Measurements from ENCODE around the gene ALKAL2.
A peak's percentile ranks its signal among the peaks of the same experiment; 100 is the strongest.

Gene ALKAL2

GRCh38 chr2:269356-270030, 18.4 kb downstream of the ALKAL2 start:
- no peak for DNase-seq

GRCh38 chr2:268323-268722, 19.6 kb downstream of the ALKAL2 start:
- DNase-seq = no peak

- DNase-seq = peak; percentile 96
These were observed 23.1 kb downstream of the ALKAL2 start, which contains the start of gene ACP1 for GRCh38 chr2:264493-265468. Gene ACP1, plus strand, starts transcription at chr2:264947. Its CDS starts 18 bp downstream, at chr2:264965.

GRCh38 chr2:263774-264492, 24.0 kb downstream of the ALKAL2 start, which contains the start of gene SH3YL1:
Gene SH3YL1, minus strand, starts transcription at chr2:264032. Its CDS starts 48 bp downstream, at chr2:263984.
- peak; percentile 41 for DNase-seq

GRCh38 chr2:263022-263738, 24.7 kb downstream of the ALKAL2 start:
- no peak for DNase-seq

GRCh38 chr2:262117-262516, 25.8 kb downstream of the ALKAL2 start:
- DNase-seq = no peak

GRCh38 chr2:260507-261161, 27.3 kb downstream of the ALKAL2 start:
- DNase-seq = no peak

- no peak for DNase-seq
These were observed 28.0 kb downstream of the ALKAL2 start for GRCh38 chr2:259789-260331.

GRCh38 chr2:258933-259332, 29.0 kb downstream of the ALKAL2 start:
- no peak for DNase-seq

- DNase-seq = no peak
These were observed 30.0 kb downstream of the ALKAL2 start for GRCh38 chr2:257842-258241.

- no peak for DNase-seq
These were observed 30.5 kb downstream of the ALKAL2 start for GRCh38 chr2:257429-257828.

GRCh38 chr2:256094-256493, 31.8 kb downstream of the ALKAL2 start:
- DNase-seq = no peak

GRCh38 chr2:255195-255594, 32.7 kb downstream of the ALKAL2 start:
- DNase-seq = no peak

- no peak for DNase-seq
These were observed 33.6 kb downstream of the ALKAL2 start for GRCh38 chr2:254241-254640.

- no peak for DNase-seq
These were observed 34.7 kb downstream of the ALKAL2 start for GRCh38 chr2:253202-253638.

GRCh38 chr2:252001-252602, 35.8 kb downstream of the ALKAL2 start:
- no peak for DNase-seq

GRCh38 chr2:249538-250042, 38.3 kb downstream of the ALKAL2 start:
- no peak for DNase-seq

- DNase-seq = no peak
These were observed 39.2 kb downstream of the ALKAL2 start for GRCh38 chr2:248724-249123.

- DNase-seq = no peak
These were observed 41.3 kb downstream of the ALKAL2 start for GRCh38 chr2:246489-247144.

- no peak for DNase-seq
These were observed 43.3 kb downstream of the ALKAL2 start for GRCh38 chr2:244547-244946.

Measured in femur (tissue), 1 donor.